Right lobe of liver (tissue), 6 donors: ENCODE measurements around the gene GRIN2A. TPM values are rescaled to one million over a fixed set of nuclear protein-coding genes. Genes with fewer than 3 reads are reported as not detected.

Source experiments
- ATAC-seq, 4 donors: fragments of 200-7000 bp; cut with Tn5 transposase; one replicate each; pipeline ENCODE4 v1.9.1; 2020; ENCODE audit warnings: mild to moderate bottlenecking in 4 of 4, moderate library complexity in 4 of 4
- DNase-seq, 3 donors: peaks; one replicate each; pipeline ENCODE4 v3.0.0-alpha.2; 2020
- H3K27ac ChIP-seq, 3 donors: fragments of 200-600 bp; one replicate each; pipeline ENCODE4 v1.8.0; 2022
- H3K27me3 ChIP-seq, 2 donors: fragments of 200-600 bp; one replicate each; pipeline ENCODE4 v1.8.0; 2022
- H3K36me3 ChIP-seq, 4 donors: fragments of 200-600 bp; sonication (generic) in 1 of 4; one replicate each; pipeline versions ENCODE4 v1.5.1 to v1.8.0; 2017 to 2022; ENCODE audit warnings: control low read depth in 1 of 4
- H3K4me1 ChIP-seq, 4 donors: fragments of 200-600 bp; sonication (generic) in 1 of 4; one replicate each; pipeline versions ENCODE4 v1.5.1 to v1.8.0; 2017 to 2022; ENCODE audit warnings: control low read depth in 1 of 4
- H3K4me3 ChIP-seq, 3 donors: fragments of 200-600 bp; one replicate each; pipeline ENCODE4 v1.8.0; 2022
- H3K9me3 ChIP-seq, 4 donors: fragments of 200-600 bp; sonication (generic) in 1 of 4; one replicate each; pipeline versions ENCODE4 v1.5.1 to v1.8.0; 2017 to 2022; ENCODE audit warnings: control low read depth in 1 of 4
- POLR2A ChIP-seq: fragments of 450-650 bp; IDR thresholded peaks from one replicate; pipeline ENCODE4 v1.6.1; 2017; ENCODE audit warnings: antibody characterized with exemption, mild to moderate bottlenecking
- WGBS: methylation state at CpG from one replicate; pipeline ENCODE4 v1.1.6; 2018; ENCODE audit warnings: low coverage, low lambda C conversion rate; ENCODE audit not compliant: insufficient coverage; ENCODE audit errors: missing lambda C conversion rate; 5-methylcytosine and 5-hydroxymethylcytosine counted together
- intact Hi-C, 2 donors: fragments of 100-400 bp; cut with DNase I; formaldehyde crosslinking; loops; one replicate each; pipeline versions ENCODE4 v1.11.2 to v1.14.1; 2022
- total RNA-seq, 6 experiments: library from RNA; depleted of rRNA in 2 of 6; stranded (reverse); fragments of >200 nt in 2 of 6; fragmentation: NEBNext Ultra II Directional in 3 of 6; extraction: Animal tissue kit (Norgen Biotek cat#: 25700) in 3 of 6; gene quantifications; one replicate each; pipeline versions ENCODE4 v1.1.0 to v1.2.4, GENCODE V29; 2016 to 2023
- TF ChIP-seq, protein P1 (sequence below), 4 donors: fragments of 200-600 bp in 3 of 4; fragments of 450-650 bp in 1 of 4; IDR thresholded peaks; one replicate each; pipeline versions ENCODE4 v1.5.1 to v1.8.0; 2016 to 2022; ENCODE audit warnings: antibody characterized with exemption in 4 of 4, mild to moderate bottlenecking in 2 of 4
- donor health status: DM: no; HTN: yes; CAD: no.
- donor health status: DM: no; HTN: no; CAD: no.
- donor health status: DM: no; HTN: no; CAD: no.
- donor health status: DM: no; HTN: yes; CAD: no.
- donor health status: DM: no; HTN: yes; CAD: no.

Gene GRIN2A
- total RNA-seq, 6 experiments from 2014 or later: not detected

DNA sequence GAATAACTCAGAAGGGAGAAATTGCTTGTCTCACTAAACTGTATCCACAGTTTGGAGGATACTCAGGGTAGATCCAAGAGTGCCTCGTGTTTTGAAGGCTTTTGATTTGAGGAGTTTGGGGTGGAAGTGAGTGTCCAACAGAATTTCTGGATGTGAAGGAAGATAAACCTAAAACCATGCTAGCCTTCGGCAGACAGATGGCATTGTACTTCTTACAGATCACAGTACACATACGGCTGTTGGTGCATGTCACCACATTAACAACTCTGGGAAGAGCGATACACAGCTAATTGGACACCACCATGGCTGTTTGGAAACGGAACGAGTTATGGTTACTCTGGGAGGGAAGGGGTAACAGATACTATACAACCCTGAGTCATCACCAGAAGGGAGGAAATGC is 420.4 kb downstream of the GRIN2A start:
- WGBS: 61% methylated on average over 3 of the region's 6 CpGs
- intact Hi-C loops: no loop called here
- TF ChIP-seq, protein P1, sequence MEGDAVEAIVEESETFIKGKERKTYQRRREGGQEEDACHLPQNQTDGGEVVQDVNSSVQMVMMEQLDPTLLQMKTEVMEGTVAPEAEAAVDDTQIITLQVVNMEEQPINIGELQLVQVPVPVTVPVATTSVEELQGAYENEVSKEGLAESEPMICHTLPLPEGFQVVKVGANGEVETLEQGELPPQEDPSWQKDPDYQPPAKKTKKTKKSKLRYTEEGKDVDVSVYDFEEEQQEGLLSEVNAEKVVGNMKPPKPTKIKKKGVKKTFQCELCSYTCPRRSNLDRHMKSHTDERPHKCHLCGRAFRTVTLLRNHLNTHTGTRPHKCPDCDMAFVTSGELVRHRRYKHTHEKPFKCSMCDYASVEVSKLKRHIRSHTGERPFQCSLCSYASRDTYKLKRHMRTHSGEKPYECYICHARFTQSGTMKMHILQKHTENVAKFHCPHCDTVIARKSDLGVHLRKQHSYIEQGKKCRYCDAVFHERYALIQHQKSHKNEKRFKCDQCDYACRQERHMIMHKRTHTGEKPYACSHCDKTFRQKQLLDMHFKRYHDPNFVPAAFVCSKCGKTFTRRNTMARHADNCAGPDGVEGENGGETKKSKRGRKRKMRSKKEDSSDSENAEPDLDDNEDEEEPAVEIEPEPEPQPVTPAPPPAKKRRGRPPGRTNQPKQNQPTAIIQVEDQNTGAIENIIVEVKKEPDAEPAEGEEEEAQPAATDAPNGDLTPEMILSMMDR (IDR thresholded peaks at IDR 0.05): no peak
- no peak for TF ChIP-seq POLR2A

DNA sequence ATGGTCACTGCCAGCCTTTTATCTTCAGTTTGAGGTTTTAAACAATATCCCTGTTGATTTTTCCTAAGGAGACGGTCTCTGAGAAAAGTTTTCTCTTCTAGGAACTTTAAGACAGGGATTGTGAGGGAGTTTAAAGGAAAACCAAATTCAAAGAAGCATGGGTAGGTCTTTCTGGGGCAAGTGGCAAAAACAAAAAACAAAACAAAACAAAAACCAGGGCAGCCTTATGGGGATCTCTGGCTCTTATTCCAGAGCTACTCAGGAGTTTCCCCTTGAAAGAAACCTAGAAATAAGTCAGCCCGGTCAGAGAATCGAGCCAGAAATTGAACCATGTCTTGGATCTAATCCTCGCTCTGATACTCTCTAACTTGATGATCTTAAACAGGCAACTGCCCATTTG is 424.5 kb downstream of the GRIN2A start:
- no peaks in the 10 kb centered on the region for H3K27me3 ChIP-seq
- no peak for DNase-seq
- TF ChIP-seq POLR2A: no peak
- TF ChIP-seq, protein P1 (IDR thresholded peaks at IDR 0.05): no peak
- H3K27ac ChIP-seq: no peak overlapping the region
- WGBS: 67% methylated on average over 4 of the region's 4 CpGs
- no peaks in the 10 kb centered on the region for H3K9me3 ChIP-seq
- intact Hi-C loops: no loop called here
- no peak overlapping the region for H3K4me3 ChIP-seq
- no peaks in the 10 kb centered on the region for H3K4me1 ChIP-seq
- H3K36me3 ChIP-seq: no peaks in the 10 kb centered on the region
- no peak for ATAC-seq

More for the DNA sequence above, 420.4 kb downstream of the GRIN2A start:
- Histone ChIP-seq H3K4me3 (no peak overlapping the region), H3K36me3 (no peaks in the 10 kb centered on the region), H3K27me3 (no peaks in the 10 kb centered on the region), H3K27ac (no peak overlapping the region), H3K9me3 (no peaks in the 10 kb centered on the region), H3K4me1 (no peaks in the 10 kb centered on the region)
- no peak for DNase-seq
- no peak for ATAC-seq

DNA sequence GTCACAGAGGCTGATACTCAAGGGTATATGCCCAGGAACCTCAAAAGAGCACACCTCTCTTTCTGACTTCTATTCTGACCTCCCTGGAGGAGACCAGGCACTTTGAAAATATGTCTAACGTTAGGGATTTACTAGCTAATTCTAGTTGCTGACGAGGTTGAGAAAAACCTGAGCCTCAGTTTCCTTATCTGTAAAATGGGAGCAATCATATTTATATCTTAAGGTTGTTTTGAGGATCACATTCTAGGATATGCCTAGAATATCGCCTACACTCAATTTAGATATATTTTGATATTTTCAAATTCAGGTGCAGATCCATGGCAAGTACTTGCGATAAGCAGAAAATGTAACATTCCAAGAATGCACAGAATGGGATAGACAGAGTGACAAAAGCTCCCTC is 425.8 kb downstream of the GRIN2A start:
- Histone ChIP-seq H3K27ac (no peak overlapping the region), H3K4me3 (no peak overlapping the region), H3K9me3 (no peaks in the 10 kb centered on the region), H3K4me1 (no peaks in the 10 kb centered on the region), H3K36me3 (no peaks in the 10 kb centered on the region), H3K27me3 (no peaks in the 10 kb centered on the region)
- TF ChIP-seq POLR2A: no peak
- TF ChIP-seq, protein P1 (IDR thresholded peaks at IDR 0.05): no peak
- DNase-seq (no peak), ATAC-seq (no peak)
- 57% methylated on average over 4 of the region's 4 CpGs for WGBS
- intact Hi-C loops: no loop called here

DNA sequence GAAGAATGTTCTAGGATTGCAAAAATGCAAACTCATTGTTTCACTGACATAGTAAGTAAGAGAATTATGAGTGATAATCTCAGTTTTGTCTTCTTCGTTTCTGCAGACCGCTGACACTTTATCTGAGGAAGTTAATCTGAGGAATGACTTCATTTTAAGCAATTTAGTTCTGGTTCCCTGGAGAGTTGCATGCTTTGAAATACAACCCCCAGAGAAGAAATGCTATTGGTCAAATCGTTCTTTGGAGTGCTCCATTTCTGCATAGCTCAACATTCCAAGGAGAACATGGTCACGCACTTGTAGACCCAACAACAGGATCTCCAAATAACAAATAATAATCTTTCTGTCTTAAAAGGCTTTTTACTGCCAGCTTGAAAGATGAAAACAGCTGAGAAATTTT is 427.1 kb downstream of the GRIN2A start:
- H3K27ac ChIP-seq: no peak overlapping the region
- 41% methylated on average over 4 of the region's 4 CpGs for WGBS
- TF ChIP-seq, protein P1 (IDR thresholded peaks at IDR 0.05): no peak
- no peak for TF ChIP-seq POLR2A
- H3K27me3 ChIP-seq: no peaks in the 10 kb centered on the region
- H3K4me3 ChIP-seq: no peak overlapping the region
- intact Hi-C loops: no loop called here
- ATAC-seq (no peak), DNase-seq (no peak)
- H3K9me3 ChIP-seq: no peaks in the 10 kb centered on the region
- H3K36me3 ChIP-seq: no peaks in the 10 kb centered on the region
- H3K4me1 ChIP-seq: no peaks in the 10 kb centered on the region

DNA sequence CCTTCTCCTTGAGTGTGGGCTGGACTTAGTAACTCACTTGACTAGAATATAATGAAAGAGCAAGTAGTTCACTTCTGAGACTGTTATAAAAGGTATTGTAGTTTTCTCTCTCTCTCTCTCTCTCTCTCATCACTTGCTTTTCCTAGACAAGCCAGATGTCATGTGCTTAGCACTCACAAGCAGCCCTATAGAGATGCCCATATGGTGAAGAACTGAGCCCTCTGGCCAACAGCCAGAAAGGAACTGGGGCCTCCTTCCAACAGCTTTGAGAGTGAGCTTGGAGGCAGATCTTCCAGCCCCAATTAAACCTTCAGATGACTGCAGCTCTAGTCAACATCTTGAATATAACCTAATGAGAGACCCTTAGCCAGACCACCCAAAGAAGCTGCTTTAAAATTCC is 440.5 kb downstream of the GRIN2A start:
- H3K27me3 ChIP-seq: no peaks in the 10 kb centered on the region
- no peak overlapping the region for H3K4me3 ChIP-seq
- H3K4me1 ChIP-seq: no peaks in the 10 kb centered on the region
- no peak for DNase-seq
- no peaks in the 10 kb centered on the region for H3K36me3 ChIP-seq
- intact Hi-C loops: no loop called here
- no peaks in the 10 kb centered on the region for H3K9me3 ChIP-seq
- no peak for ATAC-seq
- TF ChIP-seq, protein P1 (IDR thresholded peaks at IDR 0.05): no peak
- no peak for TF ChIP-seq POLR2A
- no peak overlapping the region for H3K27ac ChIP-seq
